Fibroblast of pulmonary artery (primary cell): ENCODE results near the gene EPHA4.

ENCODE experiments used
- DNase-seq: peaks from one replicate; pipeline ENCODE4 v3.0.0-alpha.2; 2010; ENCODE audit warnings: low read depth
- H3K4me3 ChIP-seq: replicated peaks from 2 replicates; pipeline ENCODE4 v1.5.1; 2011; ENCODE audit warnings: low read depth, mild to moderate bottlenecking, control low read depth, low read length, moderate library complexity
- TF ChIP-seq, protein P1 (sequence below): IDR thresholded peaks from 2 replicates; pipeline ENCODE4 v1.5.1; 2011; ENCODE audit warnings: mild to moderate bottlenecking, control low read depth, low read length, inconsistent platforms; ENCODE audit errors: missing control alignments

The EPHA4 gene

GRCh38 chr2:221399183-221399582 lies 172.9 kb downstream of the EPHA4 start:
- TF ChIP-seq, protein P1, sequence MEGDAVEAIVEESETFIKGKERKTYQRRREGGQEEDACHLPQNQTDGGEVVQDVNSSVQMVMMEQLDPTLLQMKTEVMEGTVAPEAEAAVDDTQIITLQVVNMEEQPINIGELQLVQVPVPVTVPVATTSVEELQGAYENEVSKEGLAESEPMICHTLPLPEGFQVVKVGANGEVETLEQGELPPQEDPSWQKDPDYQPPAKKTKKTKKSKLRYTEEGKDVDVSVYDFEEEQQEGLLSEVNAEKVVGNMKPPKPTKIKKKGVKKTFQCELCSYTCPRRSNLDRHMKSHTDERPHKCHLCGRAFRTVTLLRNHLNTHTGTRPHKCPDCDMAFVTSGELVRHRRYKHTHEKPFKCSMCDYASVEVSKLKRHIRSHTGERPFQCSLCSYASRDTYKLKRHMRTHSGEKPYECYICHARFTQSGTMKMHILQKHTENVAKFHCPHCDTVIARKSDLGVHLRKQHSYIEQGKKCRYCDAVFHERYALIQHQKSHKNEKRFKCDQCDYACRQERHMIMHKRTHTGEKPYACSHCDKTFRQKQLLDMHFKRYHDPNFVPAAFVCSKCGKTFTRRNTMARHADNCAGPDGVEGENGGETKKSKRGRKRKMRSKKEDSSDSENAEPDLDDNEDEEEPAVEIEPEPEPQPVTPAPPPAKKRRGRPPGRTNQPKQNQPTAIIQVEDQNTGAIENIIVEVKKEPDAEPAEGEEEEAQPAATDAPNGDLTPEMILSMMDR, result no peak
- no peak overlapping the region for H3K4me3 ChIP-seq
- no peak for DNase-seq

GRCh38 chr2:221397187-221397586 lies 174.9 kb downstream of the EPHA4 start:
- no peak for DNase-seq
- no peak overlapping the region for H3K4me3 ChIP-seq
- TF ChIP-seq, protein P1, result no peak

DNA sequence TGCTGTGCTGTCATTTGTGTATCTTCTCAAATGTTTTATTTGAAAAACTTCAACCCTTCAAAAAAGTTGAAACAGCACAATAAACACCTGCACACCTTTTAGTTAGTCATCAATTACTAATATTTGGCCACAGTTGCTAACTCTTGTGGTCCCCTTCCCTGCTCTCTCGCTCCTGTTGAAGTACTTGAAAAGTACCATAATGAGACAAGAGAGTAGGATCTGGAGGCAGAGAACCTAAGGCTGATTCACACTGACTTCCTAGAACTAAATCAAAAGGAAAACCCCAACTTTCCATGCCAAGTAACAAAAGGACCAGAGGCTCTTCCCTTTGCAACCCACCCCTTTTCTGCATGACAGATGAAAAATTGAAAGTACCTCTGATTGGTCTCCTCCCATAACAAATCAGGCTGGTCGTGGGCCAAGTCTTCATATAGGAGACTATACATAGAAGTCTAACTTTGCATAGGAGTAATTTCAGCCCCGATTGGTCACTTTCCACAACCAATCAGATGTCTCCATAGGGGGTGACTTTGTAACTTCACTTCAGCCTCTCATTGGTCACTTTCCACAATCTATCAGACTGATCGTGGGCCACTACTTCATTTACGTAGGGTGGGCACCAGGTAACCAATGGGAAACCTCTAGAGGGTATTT lies 179.7 kb downstream of the EPHA4 start:
- TF ChIP-seq, protein P1, result no peak
- no peak overlapping the region for H3K4me3 ChIP-seq
- no peak for DNase-seq

- TF ChIP-seq, protein P1, result no peak
- no peak overlapping the region for H3K4me3 ChIP-seq
- no peak for DNase-seq
Measured at GRCh38 chr2:221390878-221391277, 181.2 kb downstream of the EPHA4 start.

DNA sequence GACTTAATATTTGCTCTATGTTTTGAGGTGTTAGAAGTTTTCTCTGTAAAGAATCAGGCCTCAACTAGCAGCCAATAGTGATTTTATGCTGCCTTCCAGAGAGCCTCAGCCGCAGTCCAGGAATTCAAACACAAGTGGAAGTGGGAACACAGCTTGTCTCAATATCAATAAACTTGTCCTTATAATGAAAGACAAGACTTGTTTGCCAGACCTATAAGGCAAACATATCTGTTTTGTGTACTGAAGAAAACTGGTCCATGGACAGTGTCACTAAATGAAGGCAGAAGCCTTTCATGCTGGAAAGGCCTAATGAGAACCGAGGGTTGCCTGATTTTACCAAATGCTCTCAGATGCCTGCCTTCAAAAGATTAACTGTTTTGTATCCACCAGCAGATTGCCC lies 182.2 kb downstream of the EPHA4 start:
- H3K4me3 ChIP-seq, result no peak overlapping the region
- TF ChIP-seq, protein P1, result no peak
- no peak for DNase-seq

DNA sequence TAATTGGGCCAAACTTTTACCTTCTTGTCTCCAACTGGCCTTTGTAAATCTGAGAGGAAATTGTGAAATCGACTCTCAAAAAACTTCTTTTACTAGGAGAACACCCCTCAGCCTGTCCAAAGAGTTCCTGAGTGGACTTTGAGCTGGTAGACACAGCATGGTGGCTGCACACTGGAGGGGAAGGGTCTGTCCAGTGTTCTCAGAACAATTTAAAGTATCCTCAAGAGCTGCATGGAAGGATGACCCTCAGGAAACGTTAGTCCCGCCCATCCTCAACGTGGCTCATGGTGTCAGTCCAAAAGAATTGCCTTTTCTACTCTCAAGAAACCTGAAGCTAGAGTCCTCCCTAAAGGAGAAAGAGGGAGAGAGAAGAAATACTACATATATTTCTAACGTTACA lies 182.7 kb downstream of the EPHA4 start:
- DNase-seq, result no peak
- TF ChIP-seq, protein P1, result no peak
- H3K4me3 ChIP-seq, result no peak overlapping the region

GRCh38 chr2:221388891-221389290 lies 183.2 kb downstream of the EPHA4 start:
- TF ChIP-seq, protein P1, result no peak
- DNase-seq, result no peak
- H3K4me3 ChIP-seq, result no peak overlapping the region
